ENCODE measurements around the gene IYD.
A peak's percentile ranks its signal among the peaks of the same experiment; 100 is the strongest.

IYD gene

GRCh38 chr6:150352321-150353296 lies 16.2 kb upstream of the IYD start:
- TF ChIP-seq EZH2phosphoT487 (IDR thresholded peaks at IDR 0.05; ENCODE audit: borderline replicate concordance) (no peak), CTCF (conservative IDR thresholded peaks at IDR 0.05; ENCODE audit: low read length) (peak; percentile 38)
- peak overlapping the region; percentile 41 for H3K4me2 ChIP-seq (ENCODE audit: low read depth, low read length, poor library complexity, severe bottlenecking)
- no peaks in the 10 kb centered on the region for H3K27me3 ChIP-seq (ENCODE audit: insufficient read depth, low read length, poor library complexity, severe bottlenecking)
- no peak overlapping the region for H3K9ac ChIP-seq (ENCODE audit: low read depth, low read length, poor library complexity, severe bottlenecking)
- no peaks in the 10 kb centered on the region for H3K36me3 ChIP-seq (ENCODE audit: insufficient read depth, low read length)
- no peaks in the 10 kb centered on the region for H3K79me2 ChIP-seq (ENCODE audit: insufficient read depth, low read length)
- H3K9me2 ChIP-seq (replicated peaks; ENCODE audit: low read depth, low read length) = no peaks in the 10 kb centered on the region
- H3F3A ChIP-seq (ENCODE audit: low read depth) = no peaks in the 10 kb centered on the region
- H4K20me1 ChIP-seq (ENCODE audit: insufficient read depth, low read length, poor library complexity, severe bottlenecking) = no peaks in the 10 kb centered on the region
- H3K4me1 ChIP-seq (ENCODE audit: insufficient read depth, low read length, poor library complexity, severe bottlenecking) = peaks cover 14% of the 10 kb centered on the region
- H2AFZ ChIP-seq (ENCODE audit: low read length) = peak overlapping the region; percentile 26; the same call in 1 of the 2 replicates
- H3K4me3 ChIP-seq (ENCODE audit: low read length, poor library complexity, severe bottlenecking) = peak overlapping the region; percentile 13
- no peaks in the 10 kb centered on the region for H3K9me3 ChIP-seq (ENCODE audit: insufficient read depth, low read depth, low read length)

- H3K9me3 ChIP-seq (ENCODE audit: insufficient read depth, low read depth, low read length) = no peaks in the 10 kb centered on the region
- H3K27me3 ChIP-seq (ENCODE audit: insufficient read depth, low read length, poor library complexity, severe bottlenecking) = no peaks in the 10 kb centered on the region
- H3K4me3 ChIP-seq (ENCODE audit: low read length, poor library complexity, severe bottlenecking) = no peak overlapping the region
- H3K4me2 ChIP-seq (ENCODE audit: low read depth, low read length, poor library complexity, severe bottlenecking) = no peak overlapping the region
- no peaks in the 10 kb centered on the region for H3K79me2 ChIP-seq (ENCODE audit: insufficient read depth, low read length)
- H3F3A ChIP-seq (ENCODE audit: low read depth) = no peaks in the 10 kb centered on the region
- H3K4me1 ChIP-seq (ENCODE audit: insufficient read depth, low read length, poor library complexity, severe bottlenecking) = peaks cover 14% of the 10 kb centered on the region
- no peaks in the 10 kb centered on the region for H3K9me2 ChIP-seq (replicated peaks; ENCODE audit: low read depth, low read length)
- no peaks in the 10 kb centered on the region for H4K20me1 ChIP-seq (ENCODE audit: insufficient read depth, low read length, poor library complexity, severe bottlenecking)
- H2AFZ ChIP-seq (ENCODE audit: low read length) = no peak overlapping the region
- no peak for TF ChIP-seq CTCF (conservative IDR thresholded peaks at IDR 0.05; ENCODE audit: low read length)
- H3K9ac ChIP-seq (ENCODE audit: low read depth, low read length, poor library complexity, severe bottlenecking) = no peak overlapping the region
- no peaks in the 10 kb centered on the region for H3K36me3 ChIP-seq (ENCODE audit: insufficient read depth, low read length)
These were observed 15.4 kb upstream of the IYD start for GRCh38 chr6:150353445-150353844.

GRCh38 chr6:150354754-150355571 lies 13.8 kb upstream of the IYD start:
- Histone ChIP-seq H3K79me2 (ENCODE audit: insufficient read depth, low read length) (no peaks in the 10 kb centered on the region), H3K9me3 (ENCODE audit: insufficient read depth, low read depth, low read length) (no peaks in the 10 kb centered on the region), H3K9me2 (replicated peaks; ENCODE audit: low read depth, low read length) (no peaks in the 10 kb centered on the region), H3K9ac (ENCODE audit: low read depth, low read length, poor library complexity, severe bottlenecking) (no peak overlapping the region), H3K36me3 (ENCODE audit: insufficient read depth, low read length) (no peaks in the 10 kb centered on the region), H4K20me1 (ENCODE audit: insufficient read depth, low read length, poor library complexity, severe bottlenecking) (no peaks in the 10 kb centered on the region), H2AFZ (ENCODE audit: low read length) (no peak overlapping the region), H3K4me3 (ENCODE audit: low read length, poor library complexity, severe bottlenecking) (no peak overlapping the region), H3F3A (ENCODE audit: low read depth) (no peaks in the 10 kb centered on the region), H3K4me2 (ENCODE audit: low read depth, low read length, poor library complexity, severe bottlenecking) (no peak overlapping the region), H3K27me3 (ENCODE audit: insufficient read depth, low read length, poor library complexity, severe bottlenecking) (no peaks in the 10 kb centered on the region), H3K4me1 (ENCODE audit: insufficient read depth, low read length, poor library complexity, severe bottlenecking) (peaks cover 14% of the 10 kb centered on the region)
- TF ChIP-seq EZH2phosphoT487 (IDR thresholded peaks at IDR 0.05; ENCODE audit: borderline replicate concordance) = no peak
- TF ChIP-seq CTCF (conservative IDR thresholded peaks at IDR 0.05; ENCODE audit: low read length) = no peak

Measured in Loucy (cell line).